ENCODE measurements around the gene LRRC3. TPM values are rescaled to one million over a fixed set of nuclear protein-coding genes. Genes with fewer than 3 reads are reported as not detected.

LRRC3 gene
- polyA plus RNA-seq, 1 experiment: 0.59 TPM

GRCh38 chr21:44497703-44498126 is 42.4 kb downstream of the LRRC3 start:
- CTCF ChIA-PET: interaction anchor here (1.1 to 1.3 kb wide), 2 partner anchors 10 to 25 kb away, joined by 3 to 4 read pairs; no protein-coding TSS in a partner anchor
- POLR2A ChIA-PET: no interaction called here
- DNase-seq (ENCODE audit: low read depth): no peak

GRCh38 chr21:44498280-44499210 is 43.2 kb downstream of the LRRC3 start:
- no peak for DNase-seq (ENCODE audit: low read depth)
- TF ChIP-seq, protein P1, sequence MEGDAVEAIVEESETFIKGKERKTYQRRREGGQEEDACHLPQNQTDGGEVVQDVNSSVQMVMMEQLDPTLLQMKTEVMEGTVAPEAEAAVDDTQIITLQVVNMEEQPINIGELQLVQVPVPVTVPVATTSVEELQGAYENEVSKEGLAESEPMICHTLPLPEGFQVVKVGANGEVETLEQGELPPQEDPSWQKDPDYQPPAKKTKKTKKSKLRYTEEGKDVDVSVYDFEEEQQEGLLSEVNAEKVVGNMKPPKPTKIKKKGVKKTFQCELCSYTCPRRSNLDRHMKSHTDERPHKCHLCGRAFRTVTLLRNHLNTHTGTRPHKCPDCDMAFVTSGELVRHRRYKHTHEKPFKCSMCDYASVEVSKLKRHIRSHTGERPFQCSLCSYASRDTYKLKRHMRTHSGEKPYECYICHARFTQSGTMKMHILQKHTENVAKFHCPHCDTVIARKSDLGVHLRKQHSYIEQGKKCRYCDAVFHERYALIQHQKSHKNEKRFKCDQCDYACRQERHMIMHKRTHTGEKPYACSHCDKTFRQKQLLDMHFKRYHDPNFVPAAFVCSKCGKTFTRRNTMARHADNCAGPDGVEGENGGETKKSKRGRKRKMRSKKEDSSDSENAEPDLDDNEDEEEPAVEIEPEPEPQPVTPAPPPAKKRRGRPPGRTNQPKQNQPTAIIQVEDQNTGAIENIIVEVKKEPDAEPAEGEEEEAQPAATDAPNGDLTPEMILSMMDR (IDR thresholded peaks at IDR 0.05; ENCODE audit: insufficient read depth, low read depth, low read length): no peak
- Histone ChIP-seq H3K27me3 (ENCODE audit: control insufficient read depth, insufficient read depth, low read length) (no peaks in the 10 kb centered on the region; the same call in 1 of the 2 replicates), H3K36me3 (ENCODE audit: control insufficient read depth, insufficient read depth, low read length) (no peaks in the 10 kb centered on the region), H3K4me3 (ENCODE audit: low read depth, low read length) (no peak overlapping the region)
- CTCF ChIA-PET: interaction anchor here (1.3 kb wide), 1 partner anchor 24 kb away, joined by 3 read pairs; no protein-coding TSS in a partner anchor
- POLR2A ChIA-PET: no interaction called here

More at GRCh38 chr21:44497703-44498126, 42.4 kb downstream of the LRRC3 start:
- H3K36me3 ChIP-seq (ENCODE audit: control insufficient read depth, insufficient read depth, low read length): no peaks in the 10 kb centered on the region
- H3K4me3 ChIP-seq (ENCODE audit: low read depth, low read length): no peak overlapping the region
- TF ChIP-seq, protein P1 (IDR thresholded peaks at IDR 0.05; ENCODE audit: insufficient read depth, low read depth, low read length): no peak
- H3K27me3 ChIP-seq (ENCODE audit: control insufficient read depth, insufficient read depth, low read length): no peaks in the 10 kb centered on the region; the same call in 1 of the 2 replicates

DNA sequence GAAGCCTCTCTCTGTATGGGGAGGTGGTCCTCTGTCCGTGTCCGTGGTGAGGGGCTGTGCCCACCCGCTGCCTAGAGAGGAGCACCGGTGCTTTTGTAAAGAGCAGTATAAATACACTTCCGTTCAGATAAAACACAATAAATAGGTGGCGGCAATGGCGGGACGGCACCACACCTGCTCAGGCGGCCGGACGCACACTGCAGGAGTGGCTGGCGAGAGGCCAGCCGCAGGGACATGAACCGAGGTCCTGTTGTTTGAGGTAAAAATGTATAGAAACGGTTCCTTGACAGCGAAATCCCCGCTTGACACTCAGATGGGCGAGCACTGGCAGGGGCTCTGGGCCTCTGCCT is 43.9 kb downstream of the LRRC3 start:
- TF ChIP-seq, protein P1 (IDR thresholded peaks at IDR 0.05; ENCODE audit: insufficient read depth, low read depth, low read length): no peak
- no peak for DNase-seq (ENCODE audit: low read depth)
- POLR2A ChIA-PET: no interaction called here
- Histone ChIP-seq H3K4me3 (ENCODE audit: low read depth, low read length) (no peak overlapping the region), H3K36me3 (ENCODE audit: control insufficient read depth, insufficient read depth, low read length) (no peaks in the 10 kb centered on the region), H3K27me3 (ENCODE audit: control insufficient read depth, insufficient read depth, low read length) (no peaks in the 10 kb centered on the region; the same call in 1 of the 2 replicates)
- CTCF ChIA-PET: no interaction called here

GRCh38 chr21:44499631-44500030 is 44.3 kb downstream of the LRRC3 start:
- no peak overlapping the region for H3K4me3 ChIP-seq (ENCODE audit: low read depth, low read length)
- no peak for DNase-seq (ENCODE audit: low read depth)
- POLR2A ChIA-PET: no interaction called here
- no peaks in the 10 kb centered on the region; the same call in 1 of the 2 replicates for H3K27me3 ChIP-seq (ENCODE audit: control insufficient read depth, insufficient read depth, low read length)
- no peaks in the 10 kb centered on the region for H3K36me3 ChIP-seq (ENCODE audit: control insufficient read depth, insufficient read depth, low read length)
- TF ChIP-seq, protein P1 (IDR thresholded peaks at IDR 0.05; ENCODE audit: insufficient read depth, low read depth, low read length): no peak
- CTCF ChIA-PET: no interaction called here

GRCh38 chr21:44500111-44500510 is 44.8 kb downstream of the LRRC3 start:
- POLR2A ChIA-PET: no interaction called here
- TF ChIP-seq, protein P1 (IDR thresholded peaks at IDR 0.05; ENCODE audit: insufficient read depth, low read depth, low read length): no peak

More at GRCh38 chr21:44500111-44500510, 44.8 kb downstream of the LRRC3 start:
- no peaks in the 10 kb centered on the region; the same call in 1 of the 2 replicates for H3K27me3 ChIP-seq (ENCODE audit: control insufficient read depth, insufficient read depth, low read length)
- no peaks in the 10 kb centered on the region for H3K36me3 ChIP-seq (ENCODE audit: control insufficient read depth, insufficient read depth, low read length)
- DNase-seq (ENCODE audit: low read depth): no peak
- no peak overlapping the region for H3K4me3 ChIP-seq (ENCODE audit: low read depth, low read length)
- CTCF ChIA-PET: no interaction called here
